SU-DHL-6 (cell line): Measurements from ENCODE around the gene GTF3C1.

Experiments
- CTCF ChIP-seq: fragments of 200-600 bp; sonication (generic); IDR thresholded peaks from one replicate; pipeline ENCODE4 v1.5.1; 2017; ENCODE audit warnings: antibody characterized with exemption, mild to moderate bottlenecking, low read length, moderate library complexity; ENCODE audit not compliant: insufficient read depth, poor library complexity, severe bottlenecking
- EZH2phosphoT487 ChIP-seq: fragments of 200-600 bp; sonication (generic), shearing (Covaris generic); conservative IDR thresholded peaks from 2 replicates; pipeline ENCODE4 v1.6.1; 2018; ENCODE audit warnings: mild to moderate bottlenecking, antibody characterized with exemption, low read length, moderate library complexity, mixed read lengths

DNA sequence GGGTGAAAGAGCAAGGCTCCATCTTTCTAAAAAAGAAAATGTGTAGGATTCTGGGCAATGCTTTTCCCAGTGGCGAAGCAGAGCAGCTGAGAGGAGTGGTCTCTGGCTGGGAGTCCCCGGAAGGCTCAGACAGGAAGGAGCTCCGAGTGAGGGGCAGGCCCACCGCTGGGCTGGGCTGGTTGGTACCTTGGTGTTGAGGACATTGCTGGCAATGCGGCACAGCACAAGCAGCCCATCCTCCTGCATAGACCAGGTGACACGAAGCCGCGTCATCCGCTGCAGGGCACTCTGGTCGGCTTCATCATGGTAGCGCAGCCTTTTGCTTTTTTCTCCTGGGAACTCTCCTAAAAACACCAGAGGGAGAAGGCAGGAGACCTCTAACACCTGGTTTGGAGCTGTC is 63.9 kb downstream of the GTF3C1 start:
- TF ChIP-seq CTCF (no peak), EZH2phosphoT487 (no peak)
